Ramos (cell line): ENCODE results near the gene AMER3.

ENCODE experiments used
- in situ Hi-C: fragments of 300-500 bp; cut with MboI; formaldehyde crosslinking; loops from one replicate; pipeline ENCODE4 v1.14.3; 2022; ENCODE audit warnings: low sequenced_read_pairs; ENCODE audit not compliant: unreplicated experiment

AMER3 gene

DNA sequence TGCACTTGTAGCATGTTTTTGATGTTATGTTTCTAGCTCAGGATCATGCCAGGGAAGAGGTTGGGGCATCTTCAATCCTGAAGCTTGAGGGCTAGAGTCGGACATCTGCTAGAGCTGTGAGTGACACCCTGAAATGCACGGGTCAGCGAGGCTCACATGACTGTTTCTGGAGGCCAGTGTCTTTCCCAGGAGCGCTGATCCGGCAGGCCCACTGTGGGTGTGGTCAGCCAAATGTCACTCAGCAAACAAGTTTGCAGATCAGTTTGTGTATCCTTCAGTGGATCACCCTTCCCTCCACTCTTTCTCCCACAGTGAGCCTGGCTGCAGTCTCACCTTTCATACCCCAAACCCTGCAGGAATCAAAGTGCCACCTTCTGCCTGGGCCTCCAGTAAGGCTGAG, 58.4 kb downstream of the AMER3 start:
- in situ Hi-C loops = no loop called here

DNA sequence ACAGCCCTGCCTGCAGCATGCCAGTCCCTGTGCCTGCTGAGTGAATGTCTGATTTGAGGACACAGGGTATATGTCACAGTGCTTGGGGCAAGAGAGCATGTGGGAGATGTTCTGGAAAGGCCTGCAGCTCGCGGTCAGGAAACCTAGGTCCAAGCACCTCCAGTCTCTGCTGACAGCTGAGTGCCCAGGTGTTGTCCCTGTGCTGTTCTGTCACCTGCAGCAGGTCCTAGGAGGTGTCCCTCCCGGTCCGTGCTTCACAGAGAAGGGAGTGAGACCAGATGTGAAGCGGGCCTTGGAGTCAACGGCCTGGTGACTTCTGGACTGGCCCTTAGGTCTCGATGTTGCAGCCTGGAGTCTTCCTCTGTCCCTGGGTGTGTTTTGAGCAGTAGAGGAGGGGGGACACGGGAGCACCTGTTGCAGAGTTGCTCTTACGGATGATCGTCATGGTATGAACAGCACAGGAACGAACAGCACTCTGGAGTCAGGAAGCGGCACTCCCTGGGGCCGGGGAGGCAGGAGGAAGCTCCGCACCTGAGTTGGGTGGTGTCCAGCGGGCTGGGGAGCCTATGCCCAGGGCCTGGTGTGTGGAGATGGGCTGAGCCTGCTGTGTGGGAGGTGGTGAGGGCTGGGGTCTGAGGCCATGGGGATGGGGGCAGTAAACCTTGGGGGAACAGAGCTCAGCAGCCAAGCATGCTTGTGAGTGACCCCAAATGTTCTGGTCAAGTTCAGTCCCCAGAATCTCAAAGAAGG, 59.8 kb downstream of the AMER3 start:
- in situ Hi-C loops = no loop called here
